ENCODE data around the gene AHNAK2. TPM values are rescaled to one million over a fixed set of nuclear protein-coding genes. Genes with fewer than 3 reads are reported as not detected.

AHNAK2 gene
- total and polyA plus RNA-seq, 9 of the 15 experiments (the other 6 are each of a cell fraction or from before 2014, with no cell fraction given) = 0.04 to 0.09 (median 0.04) TPM; not detected in 6

GRCh38 chr14:104973385-104974145 is 4.6 kb downstream of the AHNAK2 start (continued):
- no peak for TF ChIP-seq AFF4 (CRISPR knock-in tag; IDR thresholded peaks at IDR 0.05)
- TF ChIP-seq MAX (CRISPR knock-in tag; IDR thresholded peaks at IDR 0.05) = no peak
- no peak for TF ChIP-seq SRSF1 (IDR thresholded peaks at IDR 0.05; ENCODE audit: low read depth, low read length)
- no peak for TF ChIP-seq ZNF444 (CRISPR knock-in tag; IDR thresholded peaks at IDR 0.05)
- no peak for TF ChIP-seq HDGF (IDR thresholded peaks at IDR 0.05)
- TF ChIP-seq PTTG1 (tag; IDR thresholded peaks at IDR 0.05; ENCODE audit: low read depth) = no peak
- no peak for TF ChIP-seq NR1H2 (CRISPR knock-in tag; IDR thresholded peaks at IDR 0.05)

Data from K562 (cell line).